ENCODE results near the gene PPP1R9A. TPM values are rescaled to one million over a fixed set of nuclear protein-coding genes. Genes with fewer than 3 reads are reported as not detected.
A peak's percentile ranks its signal among the peaks of the same experiment; 100 is the strongest.

The PPP1R9A gene
- total RNA-seq, 4 donors from 2014 or later = 5.9 to 38.2 (median 13.7) TPM

- Histone ChIP-seq H3K4me3 (no peak overlapping the region), H3K4me1 (peaks cover 0 to 6% of the 10 kb centered on the region in 2 donors), H3K9me3 (no peaks in the 10 kb centered on the region), H3K36me3 (no peaks in the 10 kb centered on the region), H3K27ac (no peak overlapping the region), H3K27me3 (no peaks in the 10 kb centered on the region)
- in situ Hi-C loops (cut with MboI; ENCODE audit: low sequenced_read_pairs in 4 of 4) = no loop called here
- intact Hi-C loops (cut with DNase I; ENCODE audit: low total_unique reads) = loop anchor here (10.0 kb wide), 1 partner anchor 305 kb away; the partner anchor contains the start of gene PPP1R9A
- TF ChIP-seq, protein P1, sequence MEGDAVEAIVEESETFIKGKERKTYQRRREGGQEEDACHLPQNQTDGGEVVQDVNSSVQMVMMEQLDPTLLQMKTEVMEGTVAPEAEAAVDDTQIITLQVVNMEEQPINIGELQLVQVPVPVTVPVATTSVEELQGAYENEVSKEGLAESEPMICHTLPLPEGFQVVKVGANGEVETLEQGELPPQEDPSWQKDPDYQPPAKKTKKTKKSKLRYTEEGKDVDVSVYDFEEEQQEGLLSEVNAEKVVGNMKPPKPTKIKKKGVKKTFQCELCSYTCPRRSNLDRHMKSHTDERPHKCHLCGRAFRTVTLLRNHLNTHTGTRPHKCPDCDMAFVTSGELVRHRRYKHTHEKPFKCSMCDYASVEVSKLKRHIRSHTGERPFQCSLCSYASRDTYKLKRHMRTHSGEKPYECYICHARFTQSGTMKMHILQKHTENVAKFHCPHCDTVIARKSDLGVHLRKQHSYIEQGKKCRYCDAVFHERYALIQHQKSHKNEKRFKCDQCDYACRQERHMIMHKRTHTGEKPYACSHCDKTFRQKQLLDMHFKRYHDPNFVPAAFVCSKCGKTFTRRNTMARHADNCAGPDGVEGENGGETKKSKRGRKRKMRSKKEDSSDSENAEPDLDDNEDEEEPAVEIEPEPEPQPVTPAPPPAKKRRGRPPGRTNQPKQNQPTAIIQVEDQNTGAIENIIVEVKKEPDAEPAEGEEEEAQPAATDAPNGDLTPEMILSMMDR (IDR thresholded peaks at IDR 0.05 in 4 of 5, conservative IDR thresholded peaks at IDR 0.05 in 1 of 5) = no peak
- TF ChIP-seq POLR2A (IDR thresholded peaks at IDR 0.05) = no peak
- ATAC-seq (no peak), DNase-seq (no peak)
Observed at GRCh38 chr7:95209788-95210187, 302.4 kb downstream of the PPP1R9A start.

DNA sequence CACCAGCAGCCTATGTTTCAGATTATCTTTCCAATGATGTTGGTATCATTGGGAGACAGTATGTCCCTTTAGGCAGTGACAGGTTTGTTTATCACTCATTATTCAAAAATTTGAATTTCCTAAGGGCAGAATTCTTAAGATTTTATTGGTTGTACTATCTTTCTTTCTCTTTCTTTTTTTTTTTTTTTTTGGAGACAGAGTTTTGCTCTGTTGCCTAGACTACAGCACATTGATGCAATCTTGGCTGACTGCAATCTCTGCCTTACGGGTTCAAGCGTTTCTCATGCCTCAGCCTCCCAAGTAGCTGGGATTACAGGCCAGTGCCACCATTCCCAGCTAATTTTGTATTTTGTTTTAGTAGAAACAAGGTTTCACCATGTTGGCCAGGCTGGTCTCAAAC lies 305.8 kb downstream of the PPP1R9A start:
- Histone ChIP-seq H3K27me3 (no peaks in the 10 kb centered on the region), H3K36me3 (no peaks in the 10 kb centered on the region), H3K4me1 (peaks cover 0 to 6% of the 10 kb centered on the region in 2 donors), H3K27ac (no peak overlapping the region), H3K9me3 (no peaks in the 10 kb centered on the region), H3K4me3 (no peak overlapping the region)
- in situ Hi-C loops (cut with MboI; ENCODE audit: low sequenced_read_pairs in 4 of 4) = no loop called here
- intact Hi-C loops (cut with DNase I; ENCODE audit: low total_unique reads) = no loop called here
- TF ChIP-seq, protein P1 (IDR thresholded peaks at IDR 0.05 in 4 of 5, conservative IDR thresholded peaks at IDR 0.05 in 1 of 5) = no peak
- no peak for TF ChIP-seq POLR2A (IDR thresholded peaks at IDR 0.05)
- ATAC-seq (no peak), DNase-seq (no peak)

DNA sequence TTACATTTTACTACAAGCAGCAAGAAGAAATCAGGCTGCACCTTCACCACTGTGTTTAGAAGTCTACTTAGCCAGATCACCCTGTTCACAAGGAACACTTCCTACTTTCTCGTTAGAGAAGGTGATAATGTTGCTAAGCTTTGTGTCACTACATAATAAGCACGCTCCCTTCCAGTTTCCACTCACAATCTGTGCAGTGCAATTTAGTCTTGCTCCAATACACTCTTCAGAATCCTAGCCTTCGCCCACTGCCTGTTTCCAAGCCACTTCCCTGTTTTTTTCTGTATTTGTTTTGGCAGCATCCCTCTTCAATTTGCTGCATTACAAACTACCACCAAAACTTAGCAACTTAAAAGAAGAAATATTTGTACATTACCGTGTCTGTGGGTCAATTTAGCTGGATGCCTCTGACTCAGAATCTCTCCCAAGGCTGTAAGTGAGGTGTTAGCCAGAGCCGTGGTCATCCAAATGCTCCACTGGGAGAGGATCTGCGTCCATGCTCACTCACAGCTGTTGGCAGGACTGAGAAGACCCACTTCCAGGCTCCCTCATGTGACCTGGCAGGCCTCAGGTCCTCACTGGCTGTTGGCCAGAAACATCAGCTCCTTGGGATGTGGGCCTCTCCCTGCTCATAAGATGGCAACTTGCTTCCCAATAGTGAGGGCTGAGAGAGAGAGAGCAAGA lies 306.6 kb downstream of the PPP1R9A start:
- DNase-seq (peak; percentile 22 to 71), ATAC-seq (peak; percentile 70 to 74)
- H3K36me3 ChIP-seq = no peaks in the 10 kb centered on the region
- no peak overlapping the region for H3K27ac ChIP-seq
- H3K4me1 ChIP-seq = peaks cover 0 to 6% of the 10 kb centered on the region in 2 donors
- in situ Hi-C loops (cut with MboI; ENCODE audit: low sequenced_read_pairs in 4 of 4) = no loop called here
- intact Hi-C loops (cut with DNase I; ENCODE audit: low total_unique reads) = no loop called here
- no peak overlapping the region for H3K4me3 ChIP-seq
- no peaks in the 10 kb centered on the region for H3K27me3 ChIP-seq
- no peaks in the 10 kb centered on the region for H3K9me3 ChIP-seq
- TF ChIP-seq POLR2A (IDR thresholded peaks at IDR 0.05) = no peak
- TF ChIP-seq, protein P1 (IDR thresholded peaks at IDR 0.05 in 4 of 5, conservative IDR thresholded peaks at IDR 0.05 in 1 of 5) = no peak

- in situ Hi-C loops (cut with MboI; ENCODE audit: low sequenced_read_pairs in 4 of 4) = no loop called here
- Histone ChIP-seq H3K9me3 (no peaks in the 10 kb centered on the region), H3K27me3 (no peaks in the 10 kb centered on the region), H3K27ac (no peak overlapping the region), H3K4me3 (no peak overlapping the region), H3K36me3 (no peaks in the 10 kb centered on the region), H3K4me1 (no peaks in the 10 kb centered on the region)
- intact Hi-C loops (cut with DNase I; ENCODE audit: low total_unique reads) = no loop called here
- no peak for DNase-seq
- no peak for ATAC-seq
- no peak for TF ChIP-seq POLR2A (IDR thresholded peaks at IDR 0.05)
- TF ChIP-seq, protein P1 (IDR thresholded peaks at IDR 0.05 in 4 of 5, conservative IDR thresholded peaks at IDR 0.05 in 1 of 5) = no peak
Observed at GRCh38 chr7:95219721-95220120, 312.3 kb downstream of the PPP1R9A start.
